Measurements from ENCODE around the gene ERBB4.
"Not testable (repeated sequence)": the region's sequence is repeated elsewhere in the genome, so short reads cannot be mapped to it uniquely, and the experiment has no call there.

ERBB4 gene

DNA sequence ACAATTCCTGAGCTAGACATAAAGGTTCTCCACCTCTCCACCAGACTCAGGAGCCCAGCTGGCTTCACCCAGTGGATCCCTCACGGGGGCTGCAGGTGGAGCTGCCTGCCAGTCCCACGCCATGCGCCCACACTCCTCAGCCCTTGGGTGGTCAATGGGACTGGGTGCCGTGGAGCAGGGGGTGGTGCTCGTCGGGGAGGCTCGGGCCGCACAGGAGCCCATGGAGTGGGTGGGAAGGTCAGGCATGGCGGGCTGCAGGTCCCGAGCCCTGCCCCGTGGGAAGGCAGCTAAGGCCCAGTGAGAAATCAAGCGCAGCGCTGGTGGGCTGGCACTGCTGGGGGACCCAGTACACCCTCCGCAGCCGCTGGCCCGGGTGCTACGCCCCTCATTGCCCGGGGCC, 1014.4 kb downstream of the ERBB4 start:
- DNase-seq, result not testable (repeated sequence)

DNA sequence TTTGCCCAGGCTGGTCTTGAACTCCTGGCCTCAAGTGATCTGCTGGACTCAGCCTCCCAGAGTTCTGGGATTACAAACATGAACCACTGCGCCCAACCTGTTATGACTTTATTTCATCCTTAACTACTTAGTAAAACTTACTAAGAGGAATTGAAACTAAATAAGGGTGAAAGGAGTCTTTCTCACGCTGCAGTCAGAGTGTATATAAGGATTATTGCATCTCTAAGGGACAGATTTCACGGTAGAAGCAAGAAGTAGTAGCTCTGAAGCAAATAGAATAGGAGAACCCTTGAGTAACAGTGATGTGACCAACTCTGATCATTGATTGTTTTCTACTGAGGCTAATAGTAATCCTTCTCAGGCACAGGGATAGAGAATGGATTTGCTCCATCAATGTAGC, 1022.1 kb downstream of the ERBB4 start:
- no peak for DNase-seq

DNA sequence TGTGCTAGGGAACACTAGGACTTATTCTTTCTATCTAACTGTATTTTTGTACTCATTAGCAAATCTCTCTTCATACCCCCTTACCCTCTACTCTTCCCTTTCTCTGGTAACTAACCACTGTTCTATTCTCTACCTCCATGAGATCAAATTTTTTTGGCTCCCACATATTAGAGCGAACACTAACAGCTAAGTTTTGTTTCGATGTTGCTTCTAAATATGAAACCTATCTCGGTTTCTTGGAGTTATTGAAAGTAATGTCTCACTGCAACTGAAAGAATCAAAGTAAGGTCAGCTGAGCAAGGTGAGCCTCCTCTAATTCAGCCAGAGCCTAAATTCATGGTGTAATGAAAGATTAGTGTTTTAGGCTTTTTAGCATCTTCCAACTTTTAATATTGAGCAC, 1024.6 kb downstream of the ERBB4 start:
- no peak for DNase-seq

DNA sequence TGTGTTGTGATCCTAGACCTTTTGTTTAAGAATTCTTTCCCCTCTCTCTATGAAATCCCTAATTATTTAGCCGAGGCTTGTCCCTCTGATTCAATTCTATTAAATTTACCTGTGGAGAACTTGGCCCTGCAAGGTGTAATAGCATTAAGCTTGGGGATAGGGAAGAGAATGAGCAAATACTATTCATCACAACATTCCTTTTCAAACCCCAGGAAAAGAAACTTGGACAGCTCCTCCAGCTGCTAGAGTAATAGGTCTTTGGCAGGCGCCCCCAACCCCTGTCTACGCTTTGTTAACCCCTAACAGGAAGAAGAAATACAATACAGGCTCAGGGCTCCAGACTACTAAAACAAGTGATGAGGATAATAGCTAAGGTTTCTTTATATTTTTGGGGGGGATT, 1025.2 kb downstream of the ERBB4 start:
- DNase-seq, result no peak

DNA sequence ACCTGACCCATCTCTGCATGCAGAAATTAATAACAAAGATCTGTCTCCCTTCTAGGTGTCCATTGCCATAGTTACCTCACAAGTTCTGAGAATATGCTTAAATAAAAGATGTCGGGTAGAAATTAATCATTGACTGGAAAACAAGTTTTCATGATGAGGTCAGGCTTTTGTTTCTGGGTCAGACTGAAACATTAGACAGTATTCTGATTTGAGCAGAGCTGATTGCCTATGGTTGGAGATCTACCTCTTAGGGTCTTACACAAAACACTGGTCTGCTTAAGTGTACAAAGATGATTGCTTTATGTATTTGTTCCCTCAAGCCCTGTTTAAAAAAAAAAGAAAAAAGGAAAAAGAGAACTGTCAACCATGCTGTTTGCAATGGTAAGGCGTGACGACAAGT, 1025.8 kb downstream of the ERBB4 start:
- DNase-seq, result no peak

DNA sequence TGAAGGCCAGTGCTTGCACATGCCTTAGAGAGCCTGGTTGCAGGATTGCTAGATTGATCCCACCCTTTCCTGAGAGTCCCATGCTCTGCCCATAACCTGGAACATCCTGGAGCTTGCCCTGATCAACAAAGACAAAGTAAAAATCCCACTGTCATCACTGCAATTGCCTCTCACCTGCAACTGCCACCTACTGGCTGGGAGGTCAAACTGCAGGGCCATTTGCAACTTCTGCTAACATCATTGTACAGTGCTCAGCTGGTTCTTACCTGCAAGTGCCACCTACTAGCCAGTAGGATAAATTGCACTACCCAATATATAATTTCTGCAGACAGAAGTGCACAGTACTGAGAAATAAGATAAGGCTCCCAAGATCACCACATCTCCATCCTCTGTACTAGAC, 1034.7 kb downstream of the ERBB4 start:
- no peak for DNase-seq

DNA sequence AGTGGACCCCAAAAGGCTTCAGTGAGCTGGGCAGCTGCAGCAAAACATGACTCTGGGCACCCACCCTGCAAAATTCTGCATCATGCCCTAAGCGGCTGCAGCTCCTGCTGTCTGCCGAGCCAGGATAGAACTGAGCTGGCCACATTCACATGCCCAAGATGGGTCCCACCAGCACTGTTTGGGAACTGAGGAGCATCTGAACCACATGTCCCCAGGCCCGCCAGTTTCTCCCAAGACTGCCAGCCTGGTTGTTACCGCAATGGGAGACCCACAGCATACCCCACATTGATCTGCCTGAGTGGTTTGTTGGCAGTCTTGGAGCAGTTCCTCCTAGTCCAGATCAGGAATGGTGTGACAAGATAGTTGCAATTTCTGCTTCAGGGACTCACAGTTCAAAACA, 1035.4 kb downstream of the ERBB4 start:
- DNase-seq, result no peak

DNA sequence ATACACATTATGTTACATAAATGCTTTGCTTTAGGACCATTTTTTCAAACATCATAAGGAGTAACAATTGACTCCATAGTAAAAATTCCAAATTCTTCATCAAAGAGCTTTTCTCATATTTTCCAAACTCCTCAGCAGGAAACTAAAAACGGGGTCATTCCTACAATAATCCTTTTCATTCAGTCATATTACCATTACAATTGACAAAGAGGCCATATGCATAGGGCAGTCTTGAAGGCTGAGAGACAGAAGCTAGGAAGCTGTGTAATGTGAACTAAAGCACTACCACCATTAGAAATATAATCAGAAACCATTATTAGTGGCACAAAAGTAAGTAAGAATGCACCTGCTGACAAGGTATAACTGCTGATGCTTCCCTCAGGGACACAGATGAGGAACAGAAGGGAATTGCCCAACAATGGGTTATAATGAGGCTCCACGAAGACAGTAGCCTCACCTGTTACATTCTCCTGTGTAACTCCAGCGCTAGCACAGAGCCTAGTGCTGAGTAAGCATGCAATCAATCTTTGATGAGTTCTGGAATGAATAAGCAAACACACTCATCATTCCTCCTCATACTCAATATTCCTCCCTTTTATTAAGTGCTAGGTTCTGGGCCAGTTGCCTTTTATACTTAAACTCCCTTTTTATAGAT, 1039.9 kb downstream of the ERBB4 start:
- DNase-seq, result no peak

DNA sequence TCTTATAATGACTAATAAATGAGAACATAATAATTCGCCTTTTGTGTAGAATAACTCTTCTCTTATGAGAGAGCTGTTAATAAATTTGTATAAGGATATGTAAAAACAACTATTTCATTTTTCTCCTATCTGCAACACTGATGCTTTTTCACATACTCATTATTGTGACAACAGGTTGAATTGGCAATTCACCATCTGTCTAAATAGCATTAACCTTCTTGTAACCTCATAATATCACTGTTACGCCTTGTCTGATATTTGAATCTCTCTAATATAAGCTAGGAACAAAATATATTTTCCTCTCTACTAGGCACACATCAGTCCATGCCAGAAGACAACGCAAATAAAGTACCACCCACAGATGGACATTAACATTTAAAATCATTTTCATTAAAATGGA, 1043.3 kb downstream of the ERBB4 start:
- DNase-seq, result no peak

DNA sequence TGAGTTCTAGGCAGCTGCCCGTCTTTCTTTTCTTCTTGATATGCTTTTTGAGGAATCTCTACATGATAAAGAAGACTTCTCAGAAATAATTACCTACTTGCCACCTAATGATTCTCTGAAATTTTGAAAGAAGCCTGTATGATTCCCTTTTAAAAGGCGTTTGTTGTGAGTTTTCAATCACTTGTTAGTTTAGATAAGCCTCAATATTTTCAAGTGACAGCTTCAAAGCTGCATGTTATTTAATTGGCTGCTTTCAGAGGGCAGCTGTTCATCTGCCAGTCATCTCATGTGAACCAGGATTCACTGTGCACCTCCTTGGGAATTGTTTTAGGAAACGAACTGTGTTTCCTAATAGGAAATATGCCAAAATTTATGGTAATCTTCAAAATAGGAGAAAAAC, 1044.1 kb downstream of the ERBB4 start:
- no peak for DNase-seq

DNA sequence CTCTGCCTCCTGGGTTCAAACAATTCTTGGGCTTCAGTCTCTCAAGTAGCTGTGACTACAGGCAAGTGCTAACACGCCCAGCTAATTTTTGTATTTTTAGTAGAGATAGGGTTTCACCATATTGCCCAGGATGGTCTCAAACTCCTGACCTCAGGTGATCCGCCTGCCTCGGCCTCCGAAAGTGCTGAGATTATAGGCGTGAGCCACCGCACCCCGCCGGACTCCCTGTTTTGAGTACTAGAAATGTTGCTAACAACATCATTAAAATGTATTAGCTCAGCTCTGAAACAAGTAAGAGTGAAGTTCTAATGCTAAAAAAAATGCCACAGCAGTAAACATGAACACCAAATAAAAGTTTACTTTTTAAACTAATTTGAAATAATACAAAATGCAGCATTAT, 1044.5 kb downstream of the ERBB4 start:
- no peak for DNase-seq

DNA sequence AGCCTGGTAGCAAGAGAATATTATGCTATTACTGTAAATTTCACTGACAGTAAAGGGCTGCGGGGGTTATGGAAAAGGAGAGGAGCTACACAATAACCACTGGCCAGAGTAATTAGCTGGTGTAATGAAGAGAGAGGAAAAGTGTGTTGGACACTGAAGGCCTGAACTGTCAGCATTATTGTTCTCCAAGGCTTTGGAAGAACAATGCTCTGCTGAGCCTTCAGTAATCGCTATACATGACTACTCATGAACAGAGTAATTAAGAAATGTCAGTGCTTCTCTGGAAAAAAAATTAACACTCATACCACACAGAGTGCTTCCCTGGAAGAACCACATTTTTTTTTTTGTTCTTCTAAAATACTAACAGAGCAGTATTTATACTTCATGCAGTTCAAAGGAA, 1050.9 kb downstream of the ERBB4 start:
- no peak for DNase-seq

DNA sequence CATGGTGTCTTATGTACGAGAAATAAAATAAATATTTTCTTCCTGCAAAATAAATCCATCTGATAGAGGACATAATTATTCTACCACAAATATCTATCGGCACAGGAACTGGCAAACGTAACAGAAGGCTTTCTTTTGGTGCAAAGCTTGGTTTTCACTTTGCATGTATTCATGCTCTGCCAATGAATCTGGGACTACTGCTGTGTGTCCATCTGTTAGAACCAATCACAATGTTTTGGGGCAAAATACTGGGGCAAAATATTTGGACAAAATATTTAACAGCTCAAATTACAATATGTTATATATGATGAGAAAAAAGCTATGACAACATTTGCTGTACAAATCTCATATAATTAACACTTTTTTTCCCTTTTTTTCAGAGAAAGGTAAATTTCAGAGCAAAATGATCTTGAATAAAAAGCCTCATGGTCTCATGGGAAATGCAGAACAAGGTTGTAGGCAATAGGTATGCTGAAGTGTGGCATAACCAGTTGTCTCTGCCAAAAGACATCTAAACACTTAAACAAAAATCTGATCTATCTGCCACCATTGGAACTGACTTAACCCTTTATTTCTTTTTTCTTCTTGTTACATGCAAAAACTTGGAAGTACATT, 1059.0 kb downstream of the ERBB4 start:
- no peak for DNase-seq

DNA sequence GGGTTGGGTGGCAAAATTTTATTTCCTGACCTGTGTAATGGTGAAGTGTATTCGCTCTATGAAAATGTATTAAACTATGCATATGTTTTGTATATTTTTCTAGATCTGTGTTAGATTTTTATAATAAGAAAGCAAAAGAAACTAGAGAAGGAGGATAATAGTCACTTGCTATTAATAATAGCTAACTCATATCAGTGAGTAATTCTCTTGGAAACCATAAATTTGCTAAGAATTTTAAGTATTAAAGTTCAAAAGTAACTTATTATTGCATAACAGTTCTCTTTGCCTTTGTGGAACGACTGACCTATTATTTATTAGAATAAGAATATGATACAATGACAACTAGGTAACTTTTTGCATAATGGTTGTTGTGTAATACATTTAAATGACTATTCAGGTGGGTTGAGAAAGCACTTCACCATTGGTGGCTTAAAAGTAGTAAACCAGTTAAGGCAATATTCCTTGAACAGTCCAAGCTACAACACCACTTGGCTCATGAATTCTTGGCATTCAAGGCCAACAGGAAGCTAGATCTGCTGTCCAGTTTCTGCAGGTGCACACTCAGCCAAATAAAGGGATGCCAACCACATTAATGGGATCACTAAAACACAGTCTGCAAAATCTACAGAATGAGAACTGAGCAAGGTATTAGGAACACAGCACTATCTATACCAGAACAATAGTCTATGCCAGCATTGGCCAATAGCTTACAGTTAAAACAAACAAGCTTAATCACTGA, 1060.9 kb downstream of the ERBB4 start:
- no peak for DNase-seq

DNA sequence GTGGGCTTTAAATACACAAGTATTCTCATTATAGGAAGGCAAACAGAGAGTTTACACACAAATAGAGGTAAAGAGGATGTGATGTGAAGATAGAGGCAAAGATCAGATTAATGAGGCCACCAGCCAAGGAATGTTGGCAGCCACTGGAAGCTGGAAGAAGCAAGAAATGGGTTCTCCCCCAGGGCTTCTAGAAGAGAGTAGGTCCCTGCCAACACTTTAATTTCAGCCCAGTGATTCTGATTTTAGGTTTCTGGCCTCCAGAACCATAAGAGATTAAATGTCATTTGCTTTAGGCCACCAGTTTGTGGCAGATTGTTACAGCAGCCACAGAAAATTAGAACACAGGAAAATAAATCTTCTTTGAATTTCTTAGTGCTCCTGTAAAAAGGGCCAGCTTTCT, 1065.5 kb downstream of the ERBB4 start:
- DNase-seq, result no peak

DNA sequence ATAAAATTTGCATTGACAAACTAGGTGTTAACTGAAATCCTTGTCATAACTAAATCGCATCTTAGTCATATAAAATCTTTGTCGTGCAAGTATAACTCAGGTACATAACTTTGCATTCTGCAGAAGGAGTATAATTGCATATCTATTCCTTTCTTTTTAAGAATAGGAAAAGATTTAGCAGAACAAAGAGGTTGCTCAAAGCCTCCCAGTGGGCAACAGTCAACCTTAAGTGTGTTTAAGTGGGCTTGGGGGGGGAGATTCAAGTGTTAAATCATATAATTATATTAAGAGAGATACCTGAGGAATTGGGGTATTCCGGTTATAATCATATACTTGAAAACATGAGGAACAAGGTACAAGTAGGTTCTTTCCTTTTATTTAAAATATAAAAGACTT, 1068.9 kb downstream of the ERBB4 start:
- DNase-seq, result no peak

DNA sequence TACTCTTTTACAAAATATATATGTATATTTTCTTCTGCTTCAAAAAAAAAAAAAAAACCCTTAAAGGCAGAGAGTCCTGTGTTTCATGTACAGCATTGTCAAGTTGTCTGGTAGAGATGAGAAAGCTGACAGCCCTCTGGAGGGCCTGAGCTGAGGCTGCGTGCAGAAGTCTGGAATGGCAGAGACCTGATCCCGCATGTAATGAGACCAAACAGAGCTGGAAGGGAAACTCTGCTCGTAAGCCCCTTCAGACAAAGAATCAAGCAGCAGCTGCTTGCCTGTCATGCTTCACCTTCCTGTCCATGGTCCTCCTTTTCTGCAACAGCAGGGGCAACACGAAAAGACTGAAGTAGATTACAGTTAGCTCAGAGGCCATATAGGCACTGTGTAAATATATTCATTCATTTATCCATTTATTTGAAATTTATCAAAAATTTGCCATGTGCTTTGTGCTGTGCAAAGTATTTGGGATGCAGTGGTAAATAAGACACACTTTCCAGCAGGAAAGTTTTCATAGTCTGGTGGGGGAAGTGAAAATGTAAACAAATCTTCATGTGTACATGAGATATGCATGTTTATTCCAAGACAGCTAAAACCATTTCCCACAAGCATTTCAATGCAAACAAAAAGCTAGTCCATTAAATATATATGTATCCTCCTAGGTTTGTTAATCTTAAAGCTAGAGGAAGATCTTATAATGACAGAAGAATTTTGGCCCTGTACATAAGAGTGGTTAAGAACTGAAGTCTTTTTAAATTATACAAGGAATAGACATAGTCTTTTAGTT, 1069.5 kb downstream of the ERBB4 start:
- DNase-seq, result no peak

DNA sequence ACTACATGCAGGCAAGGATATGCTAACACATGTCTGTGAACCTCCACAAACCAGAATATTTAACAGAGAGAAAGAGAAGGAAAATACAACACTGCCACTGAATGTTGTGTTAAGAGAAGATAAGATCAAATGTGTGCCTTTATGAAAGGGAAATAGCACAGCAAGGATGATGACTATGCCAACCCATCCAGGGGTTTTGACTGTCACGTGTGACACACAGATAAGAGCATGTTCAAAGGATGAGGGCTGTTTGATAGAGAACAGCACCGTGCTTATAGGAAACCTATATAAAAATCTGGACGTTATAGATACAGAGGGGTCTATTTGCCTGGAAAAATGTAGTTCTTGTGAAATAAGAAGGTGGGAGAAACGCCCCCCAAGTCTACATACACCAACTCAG, 1070.4 kb downstream of the ERBB4 start:
- DNase-seq, result no peak

DNA sequence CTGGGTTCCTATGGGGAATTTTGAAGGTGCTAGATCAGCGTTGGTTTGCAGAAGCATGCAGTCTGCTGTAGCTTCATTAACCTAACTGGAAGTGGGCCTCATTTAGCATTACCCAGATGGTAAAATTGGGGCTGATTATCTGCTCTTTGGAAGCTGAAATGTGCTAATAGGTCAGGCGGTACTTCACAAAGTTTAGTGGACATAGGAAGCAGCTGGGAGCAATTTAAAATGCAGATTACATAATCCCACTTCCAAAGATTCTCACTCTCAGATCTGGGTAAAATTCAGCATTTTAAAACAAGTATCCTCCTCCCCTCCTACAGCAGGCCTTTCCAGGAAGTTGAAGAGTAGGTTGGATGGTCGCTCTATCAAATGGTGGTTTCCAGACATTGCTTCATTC, 1075.2 kb downstream of the ERBB4 start:
- no peak for DNase-seq

DNA sequence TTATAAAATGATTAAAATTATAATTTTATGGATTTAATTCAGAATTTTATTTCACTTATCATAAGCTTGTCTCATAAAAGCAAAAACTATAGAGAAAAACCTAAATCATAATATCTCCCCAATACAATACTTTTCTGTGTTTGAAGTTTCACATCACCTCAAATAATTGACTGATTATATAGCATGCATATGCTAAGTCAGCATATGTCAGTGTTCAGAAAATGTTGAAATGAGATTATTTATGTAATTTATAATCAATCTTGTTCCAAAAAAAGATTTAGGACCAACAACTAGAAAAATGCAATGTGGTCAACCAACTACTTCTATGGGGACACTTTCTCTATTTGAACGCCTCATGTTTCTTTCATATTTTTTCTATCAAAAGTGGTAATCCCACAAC, 1079.6 kb downstream of the ERBB4 start:
- DNase-seq, result no peak

DNA sequence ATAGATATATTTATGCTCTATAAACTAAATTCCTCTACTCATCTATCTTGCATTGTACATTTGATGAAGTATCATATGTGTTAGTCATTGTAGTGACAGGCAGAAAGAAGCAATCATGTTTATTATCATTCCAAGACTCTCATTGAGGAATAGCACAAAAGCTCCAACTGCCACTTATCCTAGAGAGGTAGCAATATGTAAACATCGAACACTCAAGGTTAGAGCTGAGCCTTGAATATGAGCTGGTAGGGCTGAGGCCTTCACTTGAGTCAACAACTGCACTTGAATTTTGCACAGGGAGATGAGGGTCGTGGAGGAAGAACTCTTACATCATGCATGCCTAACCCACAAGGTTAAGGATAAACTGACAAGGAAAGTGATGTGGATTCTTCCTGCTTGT, 1081.3 kb downstream of the ERBB4 start:
- no peak for DNase-seq

DNA sequence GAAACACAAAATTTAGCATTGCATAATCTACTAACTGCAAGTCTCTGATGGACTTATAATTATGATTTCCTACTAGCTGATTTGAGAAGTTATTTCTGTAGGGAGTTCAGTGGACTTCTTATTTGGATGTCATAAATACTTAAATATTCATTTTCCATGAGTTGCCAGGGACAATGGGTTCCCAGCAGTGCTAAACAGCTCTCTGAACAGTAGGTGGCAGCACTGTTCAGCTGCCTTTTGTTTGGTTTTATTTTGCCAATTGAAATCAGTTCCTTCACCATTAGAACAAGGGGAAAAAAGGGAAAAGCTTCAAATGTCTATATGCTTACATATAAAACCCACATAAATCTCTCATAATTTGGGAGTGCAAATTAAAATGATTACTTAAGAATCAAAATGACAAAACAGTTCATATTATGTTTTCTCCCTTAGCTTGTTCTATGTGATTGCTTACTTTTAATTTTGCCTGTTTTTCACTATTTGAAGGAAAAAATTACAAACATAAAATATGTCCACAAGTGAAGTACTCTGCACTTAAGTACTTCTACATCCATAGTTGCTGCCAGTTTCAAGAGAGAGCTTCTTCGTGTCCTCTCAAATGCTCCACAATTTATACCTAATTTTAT, 1083.3 kb downstream of the ERBB4 start:
- peak; percentile 45 for DNase-seq

DNA sequence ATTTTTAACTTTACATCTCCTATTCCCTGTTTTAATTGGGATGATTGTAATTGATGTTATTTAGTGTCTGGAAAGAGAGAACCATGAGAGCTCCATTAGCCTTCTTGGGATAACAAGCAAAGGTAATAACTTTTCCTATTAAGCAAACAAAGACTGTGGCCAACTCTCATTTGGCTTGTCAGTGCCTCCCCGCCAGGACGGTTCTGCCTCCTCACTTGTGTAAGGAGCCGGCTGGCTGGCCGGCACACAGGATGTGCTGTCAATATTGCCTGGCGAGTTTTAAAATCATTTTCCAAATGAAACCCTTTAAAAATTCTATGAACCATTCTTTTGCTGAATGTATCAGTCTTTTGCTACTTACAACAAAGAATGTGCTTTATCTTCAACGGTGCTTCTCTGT, 1083.9 kb downstream of the ERBB4 start:
- DNase-seq, result no peak
